ENCODE results near the gene AATK.

AATK gene

GRCh38 chr17:81191116-81191515 is 25.1 kb upstream of the AATK start:
- H3K23ac ChIP-seq (ENCODE audit: low read length in 2 of 2), result no peak overlapping the region
- H3K18ac ChIP-seq (ENCODE audit: low read depth in 1 of 2, low read length in 2 of 2), result no peak overlapping the region
- WGBS, result 91% methylated on average over 20 of the region's 20 CpGs
- H3K9me3 ChIP-seq (ENCODE audit: control insufficient read depth, low read length), result no peaks in the 10 kb centered on the region
- H3K4me1 ChIP-seq (ENCODE audit: control insufficient read depth, insufficient read depth, low read depth, low read length), result peaks cover 15% of the 10 kb centered on the region
- no peak overlapping the region for H2BK5ac ChIP-seq (ENCODE audit: low read depth, low read length, poor library complexity, severe bottlenecking)
- H4K91ac ChIP-seq (ENCODE audit: low read length), result no peak overlapping the region
- no peak overlapping the region for H3K9ac ChIP-seq (ENCODE audit: low read length)
- no peak overlapping the region for H2BK120ac ChIP-seq (ENCODE audit: low read depth, low read length)
- H3K4me3 ChIP-seq (ENCODE audit: insufficient read depth in 1 of 2, low read depth in 1 of 2, low read length in 2 of 2), result peak overlapping the region in 1 of 2 experiments; percentile 14
- no peak overlapping the region for H3K14ac ChIP-seq (ENCODE audit: low read length in 2 of 2)
- H3K79me1 ChIP-seq (replicated peaks; ENCODE audit: low read length, poor library complexity, severe bottlenecking), result no peaks in the 10 kb centered on the region
- H3K4ac ChIP-seq (ENCODE audit: low read depth in 1 of 2, low read length in 2 of 2), result no peak overlapping the region
- peaks cover 0 to 3% of the 10 kb centered on the region in 2 experiments for H3K27me3 ChIP-seq (ENCODE audit: control insufficient read depth in 1 of 2, insufficient read depth in 1 of 2, low read length in 2 of 2)
- H2AK5ac ChIP-seq (ENCODE audit: low read length, severe bottlenecking), result no peak overlapping the region
- DNase-seq, result no peak
- H3K4me2 ChIP-seq (ENCODE audit: low read length, poor library complexity, severe bottlenecking), result no peak overlapping the region
- no peak overlapping the region for H2AFZ ChIP-seq (ENCODE audit: low read depth, low read length)
- H3K27ac ChIP-seq (ENCODE audit: low read length, poor library complexity, severe bottlenecking), result no peak overlapping the region
- H4K8ac ChIP-seq (ENCODE audit: low read length), result no peak overlapping the region
- no peak overlapping the region for H2BK12ac ChIP-seq (ENCODE audit: low read length in 2 of 2)
- H2BK15ac ChIP-seq (ENCODE audit: low read depth, poor library complexity, severe bottlenecking), result no peak overlapping the region
- peaks cover 0 to 77% of the 10 kb centered on the region in 2 experiments for H3K36me3 ChIP-seq (ENCODE audit: control insufficient read depth in 1 of 2, insufficient read depth in 2 of 2, low read depth in 1 of 2, low read length in 2 of 2)

- H2BK12ac ChIP-seq (ENCODE audit: low read length in 2 of 2), result no peak overlapping the region
- H2BK15ac ChIP-seq (ENCODE audit: low read depth, poor library complexity, severe bottlenecking), result no peak overlapping the region
- no peaks in the 10 kb centered on the region for H3K9me3 ChIP-seq (ENCODE audit: control insufficient read depth, low read length)
- H4K8ac ChIP-seq (ENCODE audit: low read length), result no peak overlapping the region
- H3K36me3 ChIP-seq (ENCODE audit: control insufficient read depth in 1 of 2, insufficient read depth in 2 of 2, low read depth in 1 of 2, low read length in 2 of 2), result peaks cover 0 to 71% of the 10 kb centered on the region in 2 experiments
- no peak overlapping the region for H2BK5ac ChIP-seq (ENCODE audit: low read depth, low read length, poor library complexity, severe bottlenecking)
- H3K18ac ChIP-seq (ENCODE audit: low read depth in 1 of 2, low read length in 2 of 2), result no peak overlapping the region
- DNase-seq, result no peak
- WGBS, result 95% methylated on average over 28 of the region's 28 CpGs
- no peak overlapping the region for H3K14ac ChIP-seq (ENCODE audit: low read length in 2 of 2)
- no peak overlapping the region for H3K9ac ChIP-seq (ENCODE audit: low read length)
- H3K4me2 ChIP-seq (ENCODE audit: low read length, poor library complexity, severe bottlenecking), result no peak overlapping the region
- H2BK120ac ChIP-seq (ENCODE audit: low read depth, low read length), result no peak overlapping the region
- no peak overlapping the region for H3K4me3 ChIP-seq (ENCODE audit: insufficient read depth in 1 of 2, low read depth in 1 of 2, low read length in 2 of 2)
- no peak overlapping the region for H4K91ac ChIP-seq (ENCODE audit: low read length)
- no peak overlapping the region for H3K23ac ChIP-seq (ENCODE audit: low read length in 2 of 2)
- H3K27ac ChIP-seq (ENCODE audit: low read length, poor library complexity, severe bottlenecking), result no peak overlapping the region
- H2AFZ ChIP-seq (ENCODE audit: low read depth, low read length), result no peak overlapping the region
- no peak overlapping the region for H3K4ac ChIP-seq (ENCODE audit: low read depth in 1 of 2, low read length in 2 of 2)
- H2AK5ac ChIP-seq (ENCODE audit: low read length, severe bottlenecking), result no peak overlapping the region
- peaks cover 15% of the 10 kb centered on the region for H3K4me1 ChIP-seq (ENCODE audit: control insufficient read depth, insufficient read depth, low read depth, low read length)
- peaks cover under 1 to 5% of the 10 kb centered on the region in 2 experiments for H3K27me3 ChIP-seq (ENCODE audit: control insufficient read depth in 1 of 2, insufficient read depth in 1 of 2, low read length in 2 of 2)
- no peaks in the 10 kb centered on the region for H3K79me1 ChIP-seq (replicated peaks; ENCODE audit: low read length, poor library complexity, severe bottlenecking)
Observed at GRCh38 chr17:81190591-81190990, 24.6 kb upstream of the AATK start.

- H2AK5ac ChIP-seq (ENCODE audit: low read length, severe bottlenecking), result no peak overlapping the region
- H3K23ac ChIP-seq (ENCODE audit: low read length in 2 of 2), result no peak overlapping the region
- 92% methylated on average over 27 of the region's 27 CpGs for WGBS
- no peak overlapping the region for H2BK12ac ChIP-seq (ENCODE audit: low read length in 2 of 2)
- H3K27ac ChIP-seq (ENCODE audit: low read length, poor library complexity, severe bottlenecking), result no peak overlapping the region
- no peaks in the 10 kb centered on the region for H3K9me3 ChIP-seq (ENCODE audit: control insufficient read depth, low read length)
- H4K8ac ChIP-seq (ENCODE audit: low read length), result no peak overlapping the region
- peaks cover 5 to 12% of the 10 kb centered on the region in 2 experiments for H3K27me3 ChIP-seq (ENCODE audit: control insufficient read depth in 1 of 2, insufficient read depth in 1 of 2, low read length in 2 of 2)
- no peak overlapping the region for H2AFZ ChIP-seq (ENCODE audit: low read depth, low read length)
- H3K9ac ChIP-seq (ENCODE audit: low read length), result no peak overlapping the region
- H3K4me3 ChIP-seq (ENCODE audit: insufficient read depth in 1 of 2, low read depth in 1 of 2, low read length in 2 of 2), result no peak overlapping the region
- DNase-seq, result no peak
- H3K14ac ChIP-seq (ENCODE audit: low read length in 2 of 2), result no peak overlapping the region
- H3K79me1 ChIP-seq (replicated peaks; ENCODE audit: low read length, poor library complexity, severe bottlenecking), result no peaks in the 10 kb centered on the region
- no peak overlapping the region for H2BK15ac ChIP-seq (ENCODE audit: low read depth, poor library complexity, severe bottlenecking)
- no peak overlapping the region for H2BK5ac ChIP-seq (ENCODE audit: low read depth, low read length, poor library complexity, severe bottlenecking)
- peaks cover 15% of the 10 kb centered on the region for H3K4me1 ChIP-seq (ENCODE audit: control insufficient read depth, insufficient read depth, low read depth, low read length)
- H2BK120ac ChIP-seq (ENCODE audit: low read depth, low read length), result no peak overlapping the region
- peaks cover 0 to 65% of the 10 kb centered on the region in 2 experiments for H3K36me3 ChIP-seq (ENCODE audit: control insufficient read depth in 1 of 2, insufficient read depth in 2 of 2, low read depth in 1 of 2, low read length in 2 of 2)
- H3K4me2 ChIP-seq (ENCODE audit: low read length, poor library complexity, severe bottlenecking), result no peak overlapping the region
- H3K4ac ChIP-seq (ENCODE audit: low read depth in 1 of 2, low read length in 2 of 2), result no peak overlapping the region
- H4K91ac ChIP-seq (ENCODE audit: low read length), result no peak overlapping the region
- no peak overlapping the region for H3K18ac ChIP-seq (ENCODE audit: low read depth in 1 of 2, low read length in 2 of 2)
Observed at GRCh38 chr17:81189670-81190530, 23.9 kb upstream of the AATK start.

- H3K79me1 ChIP-seq (replicated peaks; ENCODE audit: low read length, poor library complexity, severe bottlenecking), result no peaks in the 10 kb centered on the region
- DNase-seq, result no peak
Observed at GRCh38 chr17:81189016-81189415, 23.0 kb upstream of the AATK start.

More at GRCh38 chr17:81189016-81189415, 23.0 kb upstream of the AATK start:
- Histone ChIP-seq H3K4me1 (ENCODE audit: control insufficient read depth, insufficient read depth, low read depth, low read length) (peaks cover 14% of the 10 kb centered on the region), H2AK5ac (ENCODE audit: low read length, severe bottlenecking) (no peak overlapping the region), H3K27ac (ENCODE audit: low read length, poor library complexity, severe bottlenecking) (no peak overlapping the region), H2AFZ (ENCODE audit: low read depth, low read length) (no peak overlapping the region), H3K36me3 (ENCODE audit: control insufficient read depth in 1 of 2, insufficient read depth in 2 of 2, low read depth in 1 of 2, low read length in 2 of 2) (peaks cover 0 to 57% of the 10 kb centered on the region in 2 experiments), H2BK12ac (ENCODE audit: low read length in 2 of 2) (no peak overlapping the region), H3K27me3 (ENCODE audit: control insufficient read depth in 1 of 2, insufficient read depth in 1 of 2, low read length in 2 of 2) (peaks cover 14 to 20% of the 10 kb centered on the region in 2 experiments), H3K23ac (ENCODE audit: low read length in 2 of 2) (no peak overlapping the region), H3K9me3 (ENCODE audit: control insufficient read depth, low read length) (no peaks in the 10 kb centered on the region), H3K14ac (ENCODE audit: low read length in 2 of 2) (no peak overlapping the region), H3K18ac (ENCODE audit: low read depth in 1 of 2, low read length in 2 of 2) (no peak overlapping the region), H3K4ac (ENCODE audit: low read depth in 1 of 2, low read length in 2 of 2) (no peak overlapping the region), H2BK15ac (ENCODE audit: low read depth, poor library complexity, severe bottlenecking) (no peak overlapping the region), H2BK5ac (ENCODE audit: low read depth, low read length, poor library complexity, severe bottlenecking) (no peak overlapping the region), H4K8ac (ENCODE audit: low read length) (no peak overlapping the region), H3K4me2 (ENCODE audit: low read length, poor library complexity, severe bottlenecking) (no peak overlapping the region), H2BK120ac (ENCODE audit: low read depth, low read length) (no peak overlapping the region), H3K9ac (ENCODE audit: low read length) (no peak overlapping the region), H3K4me3 (ENCODE audit: insufficient read depth in 1 of 2, low read depth in 1 of 2, low read length in 2 of 2) (no peak overlapping the region), H4K91ac (ENCODE audit: low read length) (no peak overlapping the region)
- 96% methylated on average over 7 of the region's 7 CpGs for WGBS

Measured in mesenchymal stem cell (in vitro differentiated cells and primary cell).